Measurements from ENCODE around the gene CDC25A. TPM values are rescaled to one million over a fixed set of nuclear protein-coding genes. Genes with fewer than 3 reads are reported as not detected.

Gene CDC25A
- total RNA-seq, 1 donor from 2014 or later: 0.83 TPM

GRCh38 chr3:48208076-48208475 lies 19.9 kb upstream of the CDC25A start:
- intact Hi-C loops (cut with DNase I): no loop called here
- ATAC-seq (ENCODE audit: poor library complexity): peak; percentile 55
- peak; percentile 48 for DNase-seq

GRCh38 chr3:48202632-48203031 lies 14.4 kb upstream of the CDC25A start:
- intact Hi-C loops (cut with DNase I): no loop called here
- DNase-seq: no peak
- ATAC-seq (ENCODE audit: poor library complexity): no peak

GRCh38 chr3:48199117-48199516 lies 10.9 kb upstream of the CDC25A start:
- no peak for DNase-seq
- no peak for ATAC-seq (ENCODE audit: poor library complexity)
- intact Hi-C loops (cut with DNase I): no loop called here

GRCh38 chr3:48196611-48197010 lies 8.4 kb upstream of the CDC25A start:
- DNase-seq (no peak), ATAC-seq (ENCODE audit: poor library complexity) (no peak)
- intact Hi-C loops (cut with DNase I): no loop called here

- ATAC-seq (ENCODE audit: poor library complexity) (peak; percentile 75), DNase-seq (no peak)
- intact Hi-C loops (cut with DNase I): no loop called here
These were observed 6.3 kb upstream of the CDC25A start for GRCh38 chr3:48194446-48195071.

- intact Hi-C loops (cut with DNase I): no loop called here
- no peak for ATAC-seq (ENCODE audit: poor library complexity)
- DNase-seq: no peak
These were observed 2.7 kb upstream of the CDC25A start for GRCh38 chr3:48190911-48191310.

GRCh38 chr3:48189321-48189720 lies 1.1 kb upstream of the CDC25A start:
- no peak for ATAC-seq (ENCODE audit: poor library complexity)
- DNase-seq: no peak
- intact Hi-C loops (cut with DNase I): no loop called here

- intact Hi-C loops (cut with DNase I): no loop called here
- DNase-seq: no peak
- peak; percentile 54 for ATAC-seq (ENCODE audit: poor library complexity)
These were observed 495 bp downstream of the CDC25A start for GRCh38 chr3:48187579-48188265.

- intact Hi-C loops (cut with DNase I): no loop called here
- ATAC-seq (ENCODE audit: poor library complexity): no peak
These were observed 977 bp downstream of the CDC25A start for GRCh38 chr3:48187301-48187578.

GRCh38 chr3:48186631-48187300 lies 1.5 kb downstream of the CDC25A start:
- DNase-seq (no peak), ATAC-seq (ENCODE audit: poor library complexity) (no peak)
- intact Hi-C loops (cut with DNase I): no loop called here

More at GRCh38 chr3:48187301-48187578, 977 bp downstream of the CDC25A start:
- no peak for DNase-seq

GRCh38 chr3:48185129-48185528 lies 3.1 kb downstream of the CDC25A start:
- ATAC-seq (ENCODE audit: poor library complexity) (no peak), DNase-seq (no peak)
- intact Hi-C loops (cut with DNase I): no loop called here

GRCh38 chr3:48184299-48184698 lies 3.9 kb downstream of the CDC25A start:
- intact Hi-C loops (cut with DNase I): no loop called here
- DNase-seq (no peak), ATAC-seq (ENCODE audit: poor library complexity) (no peak)

- ATAC-seq (ENCODE audit: poor library complexity): no peak
- intact Hi-C loops (cut with DNase I): no loop called here
- no peak for DNase-seq
These were observed 7.5 kb downstream of the CDC25A start for GRCh38 chr3:48180531-48181253.

GRCh38 chr3:48180021-48180420 lies 8.2 kb downstream of the CDC25A start:
- intact Hi-C loops (cut with DNase I): no loop called here
- no peak for DNase-seq
- no peak for ATAC-seq (ENCODE audit: poor library complexity)

- intact Hi-C loops (cut with DNase I): no loop called here
- DNase-seq (no peak), ATAC-seq (ENCODE audit: poor library complexity) (peak; percentile 80)
These were observed 10.1 kb downstream of the CDC25A start for GRCh38 chr3:48178072-48178471.

- peak; percentile 75 for ATAC-seq (ENCODE audit: poor library complexity)
These were observed 30.3 kb downstream of the CDC25A start for GRCh38 chr3:48157950-48158376.

GRCh38 chr3:48157202-48157840 lies 30.9 kb downstream of the CDC25A start:
- DNase-seq: no peak
- no peak for ATAC-seq (ENCODE audit: poor library complexity)
- intact Hi-C loops (cut with DNase I): no loop called here

More at GRCh38 chr3:48157950-48158376, 30.3 kb downstream of the CDC25A start:
- peak; percentile 76 for DNase-seq
- intact Hi-C loops (cut with DNase I): loop anchor here (2.0 kb wide), 1 partner anchor 321 kb away; no protein-coding TSS in a partner anchor

GRCh38 chr3:48156163-48156562 lies 32.1 kb downstream of the CDC25A start:
- DNase-seq (no peak), ATAC-seq (ENCODE audit: poor library complexity) (no peak)
- intact Hi-C loops (cut with DNase I): no loop called here

GRCh38 chr3:48155122-48155521 lies 33.1 kb downstream of the CDC25A start:
- DNase-seq: no peak
- ATAC-seq (ENCODE audit: poor library complexity): no peak
- intact Hi-C loops (cut with DNase I): no loop called here
